Measurements from ENCODE around the gene HYI.

HYI gene

DNA sequence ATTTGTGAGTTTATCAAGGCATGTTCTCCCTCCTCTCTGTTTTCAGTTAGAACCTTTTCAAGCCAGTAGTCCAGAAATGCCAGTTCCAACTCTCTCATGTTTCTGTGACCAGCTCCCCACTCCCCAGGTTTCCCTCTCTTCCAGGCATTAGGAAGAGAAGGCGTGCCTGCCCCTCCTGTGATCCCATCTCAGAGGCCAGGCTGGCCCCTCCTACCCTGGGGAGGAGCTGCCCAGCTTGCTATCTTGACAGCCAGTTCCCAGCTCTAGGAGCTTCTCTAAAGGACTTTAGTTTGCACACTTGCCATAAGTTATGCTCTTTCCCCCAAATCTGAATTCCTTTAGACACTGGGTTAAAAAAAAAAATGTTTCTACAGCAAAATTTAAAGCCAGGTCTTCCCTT, 8.9 kb downstream of the HYI start:
- DNase-seq = no peak

DNA sequence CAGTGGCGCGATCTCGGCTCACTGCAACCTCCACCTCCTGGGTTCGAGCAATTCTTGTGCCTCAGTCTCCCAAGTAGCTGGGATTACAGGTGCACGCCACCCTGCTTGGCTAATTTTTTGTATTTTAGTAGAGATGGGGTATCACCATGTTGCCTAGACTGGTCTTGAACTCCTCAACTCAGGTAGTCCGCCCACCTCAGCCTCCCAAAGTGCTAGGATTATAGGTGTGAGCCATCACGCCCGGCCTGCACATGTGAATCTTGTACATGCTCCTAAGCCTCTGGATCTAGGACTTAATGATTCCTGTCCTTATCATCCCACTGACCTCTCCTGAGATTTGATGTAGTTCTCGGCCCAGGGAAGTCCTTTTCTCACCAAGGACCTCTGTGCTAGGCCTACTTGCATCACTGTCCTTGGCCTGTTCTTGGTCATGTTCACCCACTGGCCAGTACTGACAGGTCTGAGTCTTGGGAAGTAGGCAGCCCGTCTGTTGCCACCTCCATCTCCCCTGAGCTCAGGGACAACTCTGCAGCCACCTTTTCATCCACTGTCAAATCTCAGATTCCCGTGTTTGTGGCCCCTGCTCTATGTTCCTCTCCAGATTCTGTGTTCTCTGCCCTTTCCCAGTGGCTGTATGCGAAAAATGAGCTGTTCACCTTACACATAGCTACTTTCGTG, 9.4 kb downstream of the HYI start:
- DNase-seq = no peak

GRCh38 chr1:43443197-43443946, 10.4 kb downstream of the HYI start:
- no peak for DNase-seq

- DNase-seq = no peak
Observed at GRCh38 chr1:43442756-43443155, 11.0 kb downstream of the HYI start.

DNA sequence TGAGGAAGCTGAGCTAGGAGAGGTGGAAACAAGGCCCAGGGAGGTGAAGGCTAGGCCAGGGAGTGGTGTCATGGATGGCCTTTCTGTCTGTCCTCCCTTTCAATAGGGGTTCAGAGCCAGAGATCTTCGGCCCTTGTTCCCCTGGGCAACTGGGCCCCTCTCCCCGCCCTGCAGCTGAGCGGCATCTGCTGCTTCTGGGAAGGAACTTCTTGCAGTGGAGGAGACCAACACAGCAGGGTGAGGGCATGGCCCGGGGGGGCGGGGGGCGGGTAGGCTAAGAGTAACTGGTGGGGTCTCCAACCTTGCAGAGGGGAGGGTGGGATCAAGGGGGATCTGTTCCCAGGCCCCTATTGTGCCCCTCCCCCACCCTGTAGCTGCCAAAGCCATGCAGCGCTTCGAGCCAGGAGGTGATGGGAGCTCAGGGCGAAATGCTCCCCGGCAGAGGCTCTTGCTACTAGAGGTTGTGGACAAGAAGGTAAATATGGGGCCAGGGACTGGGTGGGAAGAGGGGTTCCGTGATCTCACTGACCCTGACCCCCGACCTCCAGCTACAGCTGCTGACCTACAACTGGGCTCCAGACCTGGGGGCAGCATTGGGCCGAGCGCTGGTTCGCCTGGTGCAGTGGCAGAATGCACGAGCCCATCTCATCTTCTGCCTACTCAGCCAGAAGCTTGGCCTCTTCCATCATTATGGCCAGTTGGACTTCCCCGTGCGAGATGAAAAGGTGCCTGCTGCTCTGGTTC, 11.7 kb downstream of the HYI start:
- no peak for DNase-seq

GRCh38 chr1:43441166-43441893, 12.4 kb downstream of the HYI start:
- DNase-seq = no peak

DNA sequence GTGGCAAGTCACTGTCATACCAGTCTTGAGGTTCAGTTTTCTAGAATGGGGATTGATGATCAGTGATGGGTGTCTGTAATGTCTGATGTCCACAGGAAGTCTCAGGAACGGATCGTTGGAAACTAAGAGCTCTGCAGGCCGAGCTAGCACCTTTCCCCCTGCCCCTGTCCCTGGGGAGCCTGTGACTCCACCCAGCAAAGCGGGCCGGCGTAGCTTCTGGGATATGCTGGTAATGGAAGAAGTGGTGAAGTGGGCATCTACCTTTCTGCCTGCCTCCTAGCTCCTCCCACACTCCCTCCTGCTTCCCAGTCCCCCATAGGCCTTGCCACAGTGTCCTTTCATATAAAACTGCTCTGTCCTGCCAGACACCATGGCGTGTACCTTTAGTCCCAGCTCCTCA, 13.4 kb downstream of the HYI start:
- no peak for DNase-seq

- DNase-seq = no peak
Observed at GRCh38 chr1:43439781-43440180, 13.9 kb downstream of the HYI start.

GRCh38 chr1:43438953-43439581, 14.7 kb downstream of the HYI start:
- DNase-seq = no peak

GRCh38 chr1:43438576-43438952, 15.2 kb downstream of the HYI start:
- DNase-seq = no peak

GRCh38 chr1:43438006-43438405, 15.7 kb downstream of the HYI start:
- DNase-seq = no peak

GRCh38 chr1:43437031-43437973, 16.4 kb downstream of the HYI start:
- DNase-seq = no peak

DNA sequence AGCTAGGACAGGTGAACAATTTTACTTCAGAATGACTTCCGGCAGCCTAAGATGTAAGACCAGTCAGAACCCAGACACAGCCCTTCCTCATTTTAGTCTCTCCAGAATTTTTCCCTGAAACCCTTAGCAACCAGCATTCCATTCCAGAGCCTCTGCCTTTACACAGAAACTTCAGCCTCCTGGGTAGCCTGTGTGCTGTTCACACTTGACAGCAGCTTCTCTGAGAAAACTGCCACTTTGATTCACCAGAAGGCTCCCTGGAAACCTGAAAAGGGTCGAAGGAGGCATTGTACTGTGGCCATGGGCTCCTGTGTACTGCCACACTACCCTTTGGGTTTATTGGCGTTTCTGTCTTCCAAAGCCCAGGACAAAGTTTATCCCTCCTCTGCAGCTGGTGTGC, 17.4 kb downstream of the HYI start:
- no peak for DNase-seq

DNA sequence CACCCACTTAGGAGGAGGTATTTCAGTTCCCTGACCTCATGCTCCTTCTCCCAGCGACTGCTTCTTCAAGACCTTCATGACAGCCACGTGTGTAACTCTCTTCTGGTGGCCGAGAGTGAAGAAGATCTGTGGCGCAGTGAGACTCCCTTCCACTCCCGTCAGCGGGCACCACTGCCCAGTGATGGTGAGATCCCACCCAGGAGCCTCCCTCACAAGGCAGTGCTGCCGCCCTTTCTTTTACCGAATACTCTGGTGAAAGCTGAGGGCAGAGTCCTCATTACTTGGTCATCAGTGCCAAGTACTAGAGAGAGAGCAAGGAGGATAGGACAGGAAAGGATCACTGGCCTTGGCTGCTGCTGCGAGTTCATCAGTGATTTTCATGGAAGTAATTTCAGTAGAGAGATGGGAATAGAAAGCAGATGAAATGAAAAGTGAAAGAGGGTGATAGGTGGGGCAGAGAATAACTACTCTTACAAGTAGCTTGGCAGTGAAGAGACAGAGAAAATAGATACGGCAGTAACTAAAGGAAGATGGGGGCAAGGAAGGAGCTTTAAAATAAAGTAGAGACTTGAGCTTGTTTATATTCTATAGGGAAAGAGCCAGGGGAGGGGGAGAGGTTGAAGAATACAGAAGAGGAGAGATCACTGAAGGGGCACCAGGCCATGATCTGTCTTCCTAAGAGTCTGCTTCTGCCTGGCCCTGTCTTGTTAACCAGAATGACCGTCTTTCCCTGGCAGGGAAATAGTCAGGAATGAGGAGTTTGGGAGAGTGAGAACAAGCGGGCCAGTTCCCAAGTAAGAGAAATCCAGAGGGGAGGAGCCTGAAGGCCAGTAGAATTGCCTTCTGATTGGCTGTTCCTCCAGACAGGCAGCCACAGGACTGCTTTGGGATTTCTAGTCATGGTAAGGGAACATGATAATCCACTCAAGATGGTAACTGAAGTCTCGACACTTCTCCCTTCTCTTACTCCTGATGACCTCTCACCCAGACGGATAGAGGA, 18.3 kb downstream of the HYI start:
- peak in 2 of 58 donors; percentile 24 to 35 for DNase-seq

DNA sequence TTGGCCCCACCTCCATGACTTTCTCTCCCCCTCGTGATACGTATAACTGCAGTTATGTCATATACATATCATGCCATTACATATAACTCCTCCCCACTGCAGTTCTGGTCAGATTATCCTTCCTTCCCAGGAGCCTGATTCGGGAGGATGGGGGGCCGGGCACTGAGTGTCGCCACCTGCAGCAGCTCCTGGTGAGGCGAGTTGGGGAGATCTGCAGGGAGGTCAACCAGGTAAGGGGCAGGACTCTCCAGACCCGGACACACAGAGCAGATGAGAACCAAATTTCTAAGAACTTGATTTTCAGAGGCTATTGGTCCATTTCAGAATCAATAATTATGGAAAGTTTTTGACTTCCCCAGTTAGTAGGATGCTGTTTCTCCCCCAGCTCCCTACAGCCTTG, 19.5 kb downstream of the HYI start:
- DNase-seq = no peak

DNA sequence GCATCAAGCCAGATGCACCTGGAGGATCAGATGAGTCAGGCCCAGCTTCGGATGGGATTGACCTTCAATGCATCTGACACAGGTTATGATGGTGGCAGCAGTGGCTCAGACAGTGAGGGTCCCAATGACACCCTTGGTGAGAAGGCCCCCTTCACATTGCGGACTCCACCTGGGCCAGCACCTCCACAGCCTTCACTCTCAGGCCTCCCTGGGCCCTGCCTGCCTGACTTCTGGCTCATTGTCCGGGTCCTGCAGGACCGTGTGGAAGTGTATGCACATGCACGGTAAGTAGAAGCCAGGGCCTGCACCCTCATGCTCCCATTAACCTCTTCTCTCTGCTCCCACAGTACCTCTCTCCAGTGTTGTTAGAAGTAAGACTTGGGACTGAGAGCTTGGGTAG, 20.8 kb downstream of the HYI start:
- no peak for DNase-seq

GRCh38 chr1:43432171-43432860, 21.4 kb downstream of the HYI start:
- DNase-seq = no peak

GRCh38 chr1:43431676-43432075, 22.1 kb downstream of the HYI start:
- no peak for DNase-seq

Measured in anterior cingulate cortex (tissue), 58 donors.